Neural cell (in vitro differentiated cells): Measurements from ENCODE around the gene ACTN4.

Source experiments
- EP300 ChIP-seq: fragments of 450-650 bp; conservative IDR thresholded peaks from 2 replicates; pipeline ENCODE4 v1.6.1; 2014; ENCODE audit warnings: antibody characterized with exemption, mild to moderate bottlenecking, moderate library complexity; ENCODE audit not compliant: poor library complexity, severe bottlenecking
- EZH2 ChIP-seq: fragments of 200-600, 300-800 bp; shearing (Covaris generic), sonication (generic); IDR thresholded peaks from 2 replicates; pipeline ENCODE4 v1.6.1; 2014; ENCODE audit warnings: antibody characterized with exemption, low read length, borderline replicate concordance, mild to moderate bottlenecking; ENCODE audit not compliant: insufficient read depth, poor library complexity, severe bottlenecking
- POLR2AphosphoS5 ChIP-seq: IDR thresholded peaks from 2 replicates; pipeline ENCODE4 v1.6.1; 2012
- RAD21 ChIP-seq: fragments of 450-650 bp; conservative IDR thresholded peaks from 2 replicates; pipeline ENCODE4 v1.6.1; 2014; ENCODE audit warnings: antibody characterized with exemption, mild to moderate bottlenecking, moderate library complexity
- SMC3 ChIP-seq: fragments of 450-650 bp; conservative IDR thresholded peaks from 2 replicates; pipeline ENCODE4 v1.6.1; 2014; ENCODE audit warnings: antibody characterized with exemption, mild to moderate bottlenecking, moderate library complexity; ENCODE audit not compliant: poor library complexity
- TAF1 ChIP-seq: IDR thresholded peaks from 2 replicates; pipeline ENCODE4 v1.6.1; 2012; ENCODE audit warnings: low read depth
- TF ChIP-seq, protein P1 (sequence below): fragments of 450-650 bp; IDR thresholded peaks from 2 replicates; pipeline ENCODE4 v1.5.1; 2014; ENCODE audit warnings: antibody characterized with exemption, mild to moderate bottlenecking, moderate library complexity; ENCODE audit not compliant: poor library complexity, severe bottlenecking

GRCh38 chr19:38647966-38648768 lies 718 bp downstream of the ACTN4 start:
- TF ChIP-seq, protein P1, sequence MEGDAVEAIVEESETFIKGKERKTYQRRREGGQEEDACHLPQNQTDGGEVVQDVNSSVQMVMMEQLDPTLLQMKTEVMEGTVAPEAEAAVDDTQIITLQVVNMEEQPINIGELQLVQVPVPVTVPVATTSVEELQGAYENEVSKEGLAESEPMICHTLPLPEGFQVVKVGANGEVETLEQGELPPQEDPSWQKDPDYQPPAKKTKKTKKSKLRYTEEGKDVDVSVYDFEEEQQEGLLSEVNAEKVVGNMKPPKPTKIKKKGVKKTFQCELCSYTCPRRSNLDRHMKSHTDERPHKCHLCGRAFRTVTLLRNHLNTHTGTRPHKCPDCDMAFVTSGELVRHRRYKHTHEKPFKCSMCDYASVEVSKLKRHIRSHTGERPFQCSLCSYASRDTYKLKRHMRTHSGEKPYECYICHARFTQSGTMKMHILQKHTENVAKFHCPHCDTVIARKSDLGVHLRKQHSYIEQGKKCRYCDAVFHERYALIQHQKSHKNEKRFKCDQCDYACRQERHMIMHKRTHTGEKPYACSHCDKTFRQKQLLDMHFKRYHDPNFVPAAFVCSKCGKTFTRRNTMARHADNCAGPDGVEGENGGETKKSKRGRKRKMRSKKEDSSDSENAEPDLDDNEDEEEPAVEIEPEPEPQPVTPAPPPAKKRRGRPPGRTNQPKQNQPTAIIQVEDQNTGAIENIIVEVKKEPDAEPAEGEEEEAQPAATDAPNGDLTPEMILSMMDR = no peak
- TF ChIP-seq EZH2 (no peak), EP300 (no peak), POLR2AphosphoS5 (no peak), TAF1 (no peak), RAD21 (no peak), SMC3 (no peak)
